GM03348 (cell line): ENCODE measurements around the gene HS6ST2.

Source experiments
- DNase-seq: peaks from one replicate; pipeline ENCODE4 v3.0.0; 2012; ENCODE audit warnings: low spot score

HS6ST2 gene

GRCh38 chrX:132673331-132673730, 285.1 kb downstream of the HS6ST2 start:
- no peak for DNase-seq

GRCh38 chrX:132671229-132671641, 287.2 kb downstream of the HS6ST2 start:
- DNase-seq = peak; percentile 4

GRCh38 chrX:132669142-132669541, 289.3 kb downstream of the HS6ST2 start:
- no peak for DNase-seq

DNA sequence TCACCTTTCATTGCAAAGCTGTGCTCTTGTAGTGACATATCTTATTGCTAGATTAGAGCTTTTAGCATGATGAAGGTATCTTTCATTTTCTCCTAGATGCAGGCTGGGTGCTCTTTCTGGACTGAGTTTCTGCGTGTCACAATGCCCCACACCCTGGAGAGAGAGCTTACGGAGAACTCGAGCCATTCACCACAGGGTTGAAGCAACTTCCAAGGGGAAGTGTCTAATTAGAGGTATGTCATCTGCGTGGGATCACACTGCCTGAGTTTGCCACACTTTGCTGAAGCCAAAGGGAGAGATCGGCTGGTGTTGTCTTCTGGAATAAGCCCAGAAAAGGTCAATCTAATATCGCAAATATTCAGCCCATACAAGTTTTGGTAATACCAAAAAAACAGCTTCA, 290.3 kb downstream of the HS6ST2 start:
- no peak for DNase-seq

GRCh38 chrX:132665676-132666075, 292.8 kb downstream of the HS6ST2 start:
- no peak for DNase-seq

DNA sequence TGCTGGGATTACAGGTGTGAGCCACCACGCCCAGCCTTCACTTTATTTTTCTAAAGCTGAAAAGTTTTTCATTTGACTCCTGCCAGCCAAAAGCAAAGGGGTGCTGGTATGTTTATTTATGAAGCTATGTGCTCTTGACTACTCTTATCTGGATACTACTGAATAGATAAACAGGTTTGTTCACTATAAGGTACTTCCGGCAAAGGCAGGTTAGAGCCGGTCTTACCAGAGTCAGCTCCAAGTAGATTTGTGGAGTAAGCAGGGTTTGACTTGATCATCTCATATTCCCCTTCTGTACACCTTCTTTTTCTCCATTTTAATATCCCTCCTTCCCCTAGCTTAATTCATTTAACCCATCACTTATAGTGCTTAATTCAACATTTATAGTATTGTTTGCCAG, 294.2 kb downstream of the HS6ST2 start:
- no peak for DNase-seq

DNA sequence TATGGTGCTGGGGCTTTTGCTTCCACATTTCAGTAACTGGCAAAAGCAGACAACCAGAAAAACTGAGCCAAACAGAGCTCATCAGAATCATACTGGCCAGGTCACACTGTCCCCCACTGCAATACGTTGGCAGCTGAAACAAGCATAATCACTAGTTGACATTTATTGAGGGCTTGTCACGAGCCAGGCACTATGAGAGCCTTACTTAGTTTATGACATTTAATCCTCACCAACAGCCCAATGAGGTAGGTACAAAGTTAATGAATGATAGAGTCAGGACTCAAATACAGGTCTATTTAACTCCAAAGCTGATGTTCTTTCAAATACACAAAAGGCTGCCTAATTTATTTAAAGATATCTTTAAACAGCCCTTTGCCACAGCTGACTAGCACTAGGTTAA, 295.6 kb downstream of the HS6ST2 start:
- DNase-seq = no peak

DNA sequence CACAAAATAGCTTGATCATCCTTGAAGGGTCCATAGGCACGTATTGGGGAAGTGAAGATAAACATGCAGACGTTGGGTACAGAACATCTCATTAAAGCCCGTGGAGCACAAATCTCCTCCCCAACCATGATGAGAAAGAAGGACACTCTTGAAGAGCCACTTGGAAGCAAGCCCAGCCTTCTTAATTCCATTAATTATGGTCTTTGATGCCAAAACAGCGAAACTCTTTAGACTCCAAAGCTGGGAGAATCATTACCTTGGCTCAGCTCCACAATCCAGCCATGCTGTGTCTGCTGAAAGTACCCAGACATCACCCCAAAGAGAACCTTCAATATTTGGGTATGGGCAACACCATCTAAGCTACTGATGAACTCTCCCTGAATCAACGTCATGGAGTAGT, 300.6 kb downstream of the HS6ST2 start:
- no peak for DNase-seq

GRCh38 chrX:132652871-132653270, 305.6 kb downstream of the HS6ST2 start:
- DNase-seq = peak; percentile 18

DNA sequence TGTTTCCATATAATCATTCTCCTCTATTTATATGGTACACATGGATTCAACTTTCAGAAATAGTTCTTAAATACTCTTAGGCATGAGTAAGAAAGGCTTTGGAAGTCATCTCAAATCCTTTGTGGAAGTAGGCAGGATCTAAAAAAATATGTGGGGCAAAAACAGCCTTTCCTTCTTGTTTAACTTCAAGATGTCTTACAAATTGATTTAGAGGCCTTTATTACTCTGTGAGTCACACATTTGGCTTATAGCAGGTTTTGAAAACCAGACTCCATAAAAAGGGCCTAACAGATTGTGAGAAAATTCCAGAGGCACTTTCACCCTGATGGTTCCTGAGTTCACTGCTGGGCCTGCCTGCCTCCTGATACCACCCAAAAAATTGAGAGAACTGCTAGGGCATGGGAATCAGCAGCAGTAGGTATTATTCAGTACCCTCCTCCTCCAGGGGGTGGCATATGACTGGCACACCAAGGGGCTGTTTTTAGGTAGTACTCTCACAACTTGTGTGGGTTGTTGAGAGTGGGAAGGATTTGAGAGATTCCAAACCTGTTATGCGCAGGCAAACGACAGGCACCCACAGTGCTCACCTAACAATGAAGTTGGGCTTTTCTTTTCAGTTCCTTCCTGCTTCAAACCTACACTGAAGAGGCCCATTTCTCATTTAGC, 306.9 kb downstream of the HS6ST2 start:
- DNase-seq = peak; percentile 13

DNA sequence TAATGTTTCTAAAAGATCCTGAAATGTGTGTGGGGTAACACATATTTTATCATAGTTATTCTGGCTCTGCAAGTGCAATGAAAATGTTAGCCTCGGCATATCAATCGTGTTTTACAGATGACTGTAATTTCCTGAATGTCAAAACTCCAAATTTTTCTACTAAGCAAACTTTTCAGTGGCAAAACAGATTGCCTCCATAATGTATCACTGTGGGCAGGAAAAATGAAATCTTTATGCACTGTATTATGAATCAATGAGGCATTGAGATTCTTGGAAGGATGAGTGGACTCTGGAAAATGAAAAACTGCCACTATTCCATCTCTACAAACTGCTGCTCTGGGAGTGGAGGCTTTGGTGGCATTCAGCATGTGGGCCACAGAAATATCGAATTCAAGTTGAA, 309.5 kb downstream of the HS6ST2 start:
- DNase-seq = peak; percentile 30

DNA sequence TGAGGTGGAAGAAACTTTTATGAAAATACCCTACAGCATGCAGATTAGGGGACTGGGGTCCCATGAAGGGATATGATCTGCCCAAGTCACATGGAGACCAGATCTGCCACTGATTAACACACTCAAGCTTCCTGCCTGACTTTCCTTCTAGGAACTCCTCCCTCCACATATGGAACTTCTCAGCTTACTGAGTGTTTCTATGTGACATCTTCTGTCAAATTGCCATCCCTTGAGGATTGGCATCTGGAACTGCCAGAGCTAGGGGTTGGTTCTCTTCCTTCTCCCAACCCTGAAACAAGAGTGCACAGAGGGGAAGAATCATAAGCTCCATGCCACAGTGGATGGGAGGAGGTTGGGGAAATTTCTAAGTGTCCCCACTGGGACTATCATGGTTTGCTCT, 319.0 kb downstream of the HS6ST2 start:
- no peak for DNase-seq

GRCh38 chrX:132638313-132638712, 320.1 kb downstream of the HS6ST2 start:
- no peak for DNase-seq

DNA sequence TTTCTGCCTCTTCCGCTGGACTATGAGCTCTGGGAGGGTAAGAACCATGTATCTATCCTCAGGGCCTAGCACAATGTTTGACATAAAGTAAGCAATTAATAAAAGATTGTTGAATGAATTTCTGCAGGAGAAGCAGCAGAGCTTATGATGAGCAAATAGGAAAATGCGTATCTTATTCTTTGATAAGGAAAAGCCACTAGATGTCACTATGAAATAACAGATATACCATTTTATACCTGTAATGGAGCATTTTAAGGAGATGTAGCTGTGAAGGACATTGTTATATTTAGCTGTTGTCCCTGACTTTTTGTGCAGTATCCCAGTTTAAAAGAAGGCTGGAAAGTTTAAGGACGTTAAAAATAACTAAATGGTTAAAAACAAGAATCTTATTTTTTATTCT, 322.3 kb downstream of the HS6ST2 start:
- no peak for DNase-seq

- no peak for DNase-seq
These were observed 323.9 kb downstream of the HS6ST2 start for GRCh38 chrX:132634521-132634920.

GRCh38 chrX:132631579-132632232, 326.7 kb downstream of the HS6ST2 start:
- peak; percentile 17 for DNase-seq

GRCh38 chrX:132624466-132624865, 334.0 kb downstream of the HS6ST2 start:
- no peak for DNase-seq

DNA sequence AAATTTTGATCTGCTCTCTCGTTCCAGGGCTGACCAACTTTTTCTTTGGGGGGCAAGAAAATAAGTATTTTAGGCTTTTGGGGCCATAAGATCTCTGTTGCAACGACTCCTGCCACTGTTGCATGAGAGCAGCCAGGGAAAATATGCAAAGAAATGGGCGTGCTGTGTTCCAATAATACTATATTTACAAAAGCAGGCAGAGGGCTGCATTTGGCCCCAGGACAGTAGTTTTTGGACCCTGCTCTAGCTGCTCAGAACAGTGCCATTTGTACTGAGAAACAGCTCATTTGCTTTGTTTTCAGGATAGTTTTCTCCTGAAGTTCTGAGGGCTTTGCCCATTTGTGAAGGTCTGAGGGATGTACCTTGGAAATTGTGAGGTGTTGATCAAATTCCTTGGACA, 334.5 kb downstream of the HS6ST2 start:
- no peak for DNase-seq

GRCh38 chrX:132623300-132623699, 335.1 kb downstream of the HS6ST2 start:
- no peak for DNase-seq

GRCh38 chrX:132622130-132622529, 336.3 kb downstream of the HS6ST2 start:
- peak; percentile 9 for DNase-seq

- no peak for DNase-seq
These were observed 339.6 kb downstream of the HS6ST2 start for GRCh38 chrX:132618810-132619209.

DNA sequence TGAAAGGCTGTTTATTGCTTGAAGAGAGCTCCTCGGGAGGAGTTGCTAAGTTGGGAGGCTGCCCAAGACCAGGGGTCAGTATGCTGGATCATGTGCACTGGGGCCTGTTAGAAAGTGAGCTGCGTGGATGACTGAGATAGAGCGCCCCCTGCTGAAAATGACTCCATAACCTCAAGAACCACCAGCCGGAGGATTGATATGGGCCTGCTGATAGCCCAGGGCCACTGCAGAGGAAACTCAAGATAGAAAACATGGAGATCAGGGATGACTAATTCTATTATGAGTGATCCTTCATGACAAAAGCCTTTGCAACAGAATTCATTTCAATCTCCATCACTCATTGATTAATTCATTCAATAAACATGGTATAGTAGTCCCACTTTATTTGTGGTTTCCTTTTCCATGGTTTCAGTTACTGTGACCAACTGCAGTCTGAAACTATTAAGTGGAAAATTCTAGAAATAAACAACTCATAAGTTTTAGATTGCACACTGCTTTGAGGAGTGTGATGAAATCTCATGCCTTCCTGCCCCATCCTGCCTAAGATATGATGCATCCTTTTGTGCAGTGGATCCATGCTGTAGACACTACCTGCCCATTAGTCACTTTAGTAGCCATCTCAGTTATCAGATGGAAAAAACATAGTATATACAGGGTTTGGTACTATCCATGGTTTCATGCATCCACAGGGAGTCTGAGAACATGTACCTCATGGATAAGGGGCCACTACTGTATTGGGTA, 342.9 kb downstream of the HS6ST2 start:
- peak; percentile 22 for DNase-seq

- DNase-seq = peak; percentile 9
These were observed 344.1 kb downstream of the HS6ST2 start for GRCh38 chrX:132614297-132614696.
